Mesenchymal stem cell (in vitro differentiated cells and primary cell): ENCODE measurements around the gene SLC35G2.

ENCODE experiments used
- DNase-seq: peaks from one replicate; pipeline ENCODE4 v3.0.0-alpha.2; 2013
- H2AFZ ChIP-seq: one replicate; pipeline ENCODE4 v1.6.1; 2013; ENCODE audit warnings: low read depth, mild to moderate bottlenecking, control low read depth, inconsistent platforms, low read length, moderate library complexity
- H2AK5ac ChIP-seq: 2 replicates; pipeline ENCODE4 v1.6.1; 2013; ENCODE audit warnings: low read length, moderate library complexity, mild to moderate bottlenecking, inconsistent platforms; ENCODE audit not compliant: severe bottlenecking
- H2BK120ac ChIP-seq: one replicate; pipeline ENCODE4 v1.6.1; 2013; ENCODE audit warnings: low read depth, mild to moderate bottlenecking, inconsistent platforms, low read length, moderate library complexity
- H2BK12ac ChIP-seq, 2 experiments: one replicate each; pipeline ENCODE4 v1.6.1; 2013; ENCODE audit warnings: inconsistent platforms in 2 of 2, low read length in 2 of 2, mild to moderate bottlenecking in 2 of 2, moderate library complexity in 2 of 2, control low read depth in 1 of 2
- H2BK15ac ChIP-seq: one replicate; pipeline ENCODE4 v1.6.1; 2013; ENCODE audit warnings: mild to moderate bottlenecking, low read depth, inconsistent platforms; ENCODE audit not compliant: poor library complexity, severe bottlenecking
- H2BK5ac ChIP-seq: 2 replicates; pipeline ENCODE4 v1.6.1; 2013; ENCODE audit warnings: low read depth, mild to moderate bottlenecking, low read length, control low read depth, inconsistent platforms; ENCODE audit not compliant: poor library complexity, severe bottlenecking
- H3K14ac ChIP-seq, 2 experiments: one replicate each; pipeline ENCODE4 v1.6.1; 2013; ENCODE audit warnings: inconsistent platforms in 2 of 2, low read length in 2 of 2, control low read depth in 1 of 2, mild to moderate bottlenecking in 1 of 2, moderate library complexity in 1 of 2
- H3K18ac ChIP-seq, 2 experiments: one replicate each; pipeline ENCODE4 v1.6.1; 2013; ENCODE audit warnings: inconsistent platforms in 2 of 2, low read length in 2 of 2, control low read depth in 1 of 2, low read depth in 1 of 2, mild to moderate bottlenecking in 1 of 2
- H3K23ac ChIP-seq, 2 experiments: one replicate each; pipeline ENCODE4 v1.6.1; 2013; ENCODE audit warnings: inconsistent platforms in 2 of 2, low read length in 2 of 2, mild to moderate bottlenecking in 2 of 2, moderate library complexity in 2 of 2, control low read depth in 1 of 2
- H3K27ac ChIP-seq: 2 replicates; pipeline ENCODE4 v1.5.1; 2013; ENCODE audit warnings: mild to moderate bottlenecking, moderate library complexity, low read length, control low read depth, inconsistent platforms; ENCODE audit not compliant: poor library complexity, severe bottlenecking
- H3K27me3 ChIP-seq, 2 experiments: 2 replicates each; pipeline versions ENCODE4 v1.6.1 to v1.7.0; 2013; ENCODE audit warnings: low read length in 2 of 2, mild to moderate bottlenecking in 2 of 2, moderate library complexity in 2 of 2, control low read depth in 1 of 2, inconsistent platforms in 1 of 2; ENCODE audit not compliant: control insufficient read depth in 1 of 2, insufficient read depth in 1 of 2
- H3K36me3 ChIP-seq, 2 experiments: 2 replicates each; pipeline versions ENCODE4 v1.6.1 to v1.7.0; 2013; ENCODE audit warnings: low read length in 2 of 2, control low read depth in 1 of 2, inconsistent platforms in 1 of 2, low read depth in 1 of 2, mild to moderate bottlenecking in 1 of 2; ENCODE audit not compliant: insufficient read depth in 2 of 2, control insufficient read depth in 1 of 2
- H3K4ac ChIP-seq, 2 experiments: one replicate each; pipeline ENCODE4 v1.6.1; 2013; ENCODE audit warnings: inconsistent platforms in 2 of 2, low read length in 2 of 2, mild to moderate bottlenecking in 2 of 2, moderate library complexity in 2 of 2, control low read depth in 1 of 2, low read depth in 1 of 2
- H3K4me1 ChIP-seq: 2 replicates; pipeline ENCODE4 v1.6.1; 2013; ENCODE audit warnings: low read depth, low read length, control low read depth; ENCODE audit not compliant: control insufficient read depth, insufficient read depth
- H3K4me2 ChIP-seq: 2 replicates; pipeline ENCODE4 v1.6.1; 2013; ENCODE audit warnings: low read length, mild to moderate bottlenecking, inconsistent platforms; ENCODE audit not compliant: poor library complexity, severe bottlenecking
- H3K4me3 ChIP-seq, 2 experiments: 2 replicates each; pipeline versions ENCODE4 v1.5.1 to v1.7.0; 2013; ENCODE audit warnings: low read length in 2 of 2, mild to moderate bottlenecking in 2 of 2, control low read depth in 1 of 2, low read depth in 1 of 2; ENCODE audit not compliant: insufficient read depth in 1 of 2
- H3K79me1 ChIP-seq: replicated peaks from 2 replicates; pipeline ENCODE4 v1.6.1; 2013; ENCODE audit warnings: mild to moderate bottlenecking, control low read depth, low read length, inconsistent platforms; ENCODE audit not compliant: poor library complexity, severe bottlenecking
- H3K9ac ChIP-seq: 2 replicates; pipeline ENCODE4 v1.7.0; 2013; ENCODE audit warnings: mild to moderate bottlenecking, low read length, moderate library complexity
- H3K9me3 ChIP-seq: 2 replicates; pipeline ENCODE4 v1.7.0; 2013; ENCODE audit warnings: mild to moderate bottlenecking, low read length; ENCODE audit not compliant: control insufficient read depth
- H4K8ac ChIP-seq: one replicate; pipeline ENCODE4 v1.6.1; 2013; ENCODE audit warnings: inconsistent platforms, mild to moderate bottlenecking, low read length, moderate library complexity
- H4K91ac ChIP-seq: one replicate; pipeline ENCODE4 v1.6.1; 2013; ENCODE audit warnings: mild to moderate bottlenecking, low read length, inconsistent platforms
- WGBS: methylation state at CpG from one replicate; pipeline ENCODE4 v1.1.7; 2013; ENCODE audit warnings: mixed read lengths; 5-methylcytosine and 5-hydroxymethylcytosine counted together

Gene SLC35G2

DNA sequence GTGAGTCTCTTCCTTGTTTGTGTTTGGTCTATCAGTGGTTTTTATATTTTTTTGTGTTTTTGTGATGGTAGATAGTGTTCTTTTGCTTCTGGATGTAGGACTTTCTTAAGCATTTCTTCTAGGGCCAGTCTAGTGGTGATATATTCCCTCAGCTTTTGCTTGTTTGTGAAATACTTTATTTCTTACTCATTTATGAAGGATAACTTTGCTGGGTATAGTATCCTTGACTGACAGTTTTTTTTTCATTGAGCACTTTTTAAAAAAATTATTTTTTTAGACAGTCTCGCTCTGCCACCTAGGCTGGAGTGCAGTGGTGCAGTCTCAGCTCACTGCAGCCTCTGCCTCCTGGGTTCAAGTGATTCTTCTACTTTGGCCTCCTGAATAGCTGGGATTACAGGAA lies 85.0 kb downstream of the SLC35G2 start:
- no peak overlapping the region for H3K9ac ChIP-seq
- H2AK5ac ChIP-seq = no peak overlapping the region
- H4K91ac ChIP-seq = no peak overlapping the region
- no peak overlapping the region for H3K18ac ChIP-seq
- H2BK15ac ChIP-seq = no peak overlapping the region
- no peak overlapping the region for H3K4me2 ChIP-seq
- H2BK5ac ChIP-seq = no peak overlapping the region
- peaks cover 37% of the 10 kb centered on the region for H3K9me3 ChIP-seq
- DNase-seq = no peak
- H3K23ac ChIP-seq = no peak overlapping the region
- 0% methylated on average over 1 of the region's 1 CpG for WGBS
- peaks cover 5 to 11% of the 10 kb centered on the region in 2 experiments for H3K36me3 ChIP-seq
- H3K14ac ChIP-seq = no peak overlapping the region
- H3K27me3 ChIP-seq = no peaks in the 10 kb centered on the region
- H4K8ac ChIP-seq = no peak overlapping the region
- no peak overlapping the region for H2BK12ac ChIP-seq
- no peak overlapping the region for H3K4ac ChIP-seq
- H3K79me1 ChIP-seq = peaks cover 19% of the 10 kb centered on the region
- no peaks in the 10 kb centered on the region for H3K4me1 ChIP-seq
- no peak overlapping the region for H3K27ac ChIP-seq
- no peak overlapping the region for H2BK120ac ChIP-seq
- H3K4me3 ChIP-seq = no peak overlapping the region
- H2AFZ ChIP-seq = no peak overlapping the region

DNA sequence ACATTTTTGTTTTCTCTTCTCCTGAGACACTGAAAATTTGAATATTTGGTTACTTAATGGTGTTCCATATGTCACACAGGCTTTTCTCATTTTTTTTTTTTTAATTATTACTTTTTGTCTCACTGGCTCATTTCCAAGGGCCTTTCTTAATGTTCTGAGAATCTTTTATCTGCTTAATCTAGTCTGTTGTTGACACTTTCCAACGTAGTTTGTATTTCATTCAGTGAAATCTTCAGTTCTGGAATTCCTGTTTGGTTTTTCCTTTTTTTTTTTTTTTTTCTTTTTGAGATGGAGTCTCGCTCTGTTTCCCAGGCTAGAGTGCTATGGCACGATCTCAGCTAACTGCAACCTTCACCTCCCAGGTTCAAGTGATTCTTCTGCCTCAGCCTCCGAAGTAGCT lies 85.8 kb downstream of the SLC35G2 start:
- no peak overlapping the region for H3K9ac ChIP-seq
- no peak overlapping the region for H2BK5ac ChIP-seq
- H2BK15ac ChIP-seq = no peak overlapping the region
- WGBS = 96% methylated on average over 3 of the region's 4 CpGs
- H3K23ac ChIP-seq = no peak overlapping the region
- H3K27ac ChIP-seq = no peak overlapping the region
- DNase-seq = no peak
- H3K36me3 ChIP-seq = peaks cover 5 to 7% of the 10 kb centered on the region in 2 experiments
- no peak overlapping the region for H3K14ac ChIP-seq
- H3K4me2 ChIP-seq = no peak overlapping the region
- H2AFZ ChIP-seq = no peak overlapping the region
- H3K4me3 ChIP-seq = peak overlapping the region in 1 of 2 experiments; percentile 12
- peaks cover 36% of the 10 kb centered on the region for H3K9me3 ChIP-seq
- no peak overlapping the region for H2BK120ac ChIP-seq
- peaks cover 17% of the 10 kb centered on the region for H3K79me1 ChIP-seq
- no peak overlapping the region for H4K8ac ChIP-seq
- H4K91ac ChIP-seq = no peak overlapping the region
- no peak overlapping the region for H2BK12ac ChIP-seq
- no peak overlapping the region for H3K18ac ChIP-seq
- no peaks in the 10 kb centered on the region for H3K27me3 ChIP-seq
- H3K4ac ChIP-seq = no peak overlapping the region
- no peak overlapping the region for H2AK5ac ChIP-seq
- H3K4me1 ChIP-seq = no peaks in the 10 kb centered on the region
